Neuronal stem cell (in vitro differentiated cells): ENCODE data around the gene VSTM4.
A peak's percentile ranks its signal among the peaks of the same experiment; 100 is the strongest.

Source experiments
- DNase-seq: peaks from one replicate; pipeline ENCODE4 v3.0.0-alpha.2; 2013; ENCODE audit warnings: low spot score
- H2AFZ ChIP-seq: one replicate; pipeline ENCODE4 v1.6.1; 2013; ENCODE audit warnings: mild to moderate bottlenecking, low read length, inconsistent platforms
- H2AK5ac ChIP-seq: 2 replicates; pipeline ENCODE4 v1.6.1; 2013; ENCODE audit warnings: low read depth, mild to moderate bottlenecking, inconsistent platforms, low read length, moderate library complexity, mixed read lengths
- H2BK120ac ChIP-seq: 2 replicates; pipeline ENCODE4 v1.6.1; 2013; ENCODE audit warnings: low read depth, mild to moderate bottlenecking, inconsistent platforms, low read length, moderate library complexity, mixed read lengths
- H2BK12ac ChIP-seq: one replicate; pipeline ENCODE4 v1.6.1; 2013; ENCODE audit warnings: low read length, inconsistent platforms
- H2BK15ac ChIP-seq: 2 replicates; pipeline ENCODE4 v1.6.1; 2013; ENCODE audit warnings: mild to moderate bottlenecking, low read length, inconsistent platforms, mixed read lengths
- H2BK5ac ChIP-seq: one replicate; pipeline ENCODE4 v1.6.1; 2013; ENCODE audit warnings: inconsistent platforms, mild to moderate bottlenecking, low read length, moderate library complexity
- H3K14ac ChIP-seq: one replicate; pipeline ENCODE4 v1.6.1; 2013; ENCODE audit warnings: low read length, inconsistent platforms
- H3K18ac ChIP-seq: 2 replicates; pipeline ENCODE4 v1.6.1; 2013; ENCODE audit warnings: low read length, inconsistent platforms
- H3K23ac ChIP-seq: 2 replicates; pipeline ENCODE4 v1.6.1; 2013; ENCODE audit warnings: low read depth, mild to moderate bottlenecking, mixed read lengths, low read length, inconsistent platforms; ENCODE audit not compliant: poor library complexity
- H3K27ac ChIP-seq: replicated peaks from 3 replicates; pipeline ENCODE4 v1.5.1; 2013; ENCODE audit warnings: low read length, inconsistent platforms
- H3K27me3 ChIP-seq, 3 experiments: 2 replicates each; pipeline ENCODE4 v1.6.1; 2013; ENCODE audit warnings: low read length in 3 of 3, mild to moderate bottlenecking in 2 of 3, inconsistent platforms in 1 of 3, low read depth in 1 of 3, mixed read lengths in 1 of 3, moderate library complexity in 1 of 3; ENCODE audit not compliant: control insufficient read depth in 3 of 3, insufficient read depth in 3 of 3
- H3K36me3 ChIP-seq, 2 donors: replicated peaks in 1 of 2; 2 replicates each; pipeline ENCODE4 v1.6.1; 2013; ENCODE audit warnings: low read length in 2 of 2; ENCODE audit not compliant: control insufficient read depth in 2 of 2, insufficient read depth in 2 of 2
- H3K4ac ChIP-seq: 2 replicates; pipeline ENCODE4 v1.6.1; 2013; ENCODE audit warnings: inconsistent platforms, mild to moderate bottlenecking, low read length, moderate library complexity
- H3K4me1 ChIP-seq, 2 donors: 1 replicate in 1 of 2; 2 replicates in 1 of 2; pipeline ENCODE4 v1.6.1; 2013; ENCODE audit warnings: low read length in 2 of 2, low read depth in 1 of 2; ENCODE audit not compliant: control insufficient read depth in 2 of 2, insufficient read depth in 1 of 2
- H3K4me2 ChIP-seq: one replicate; pipeline ENCODE4 v1.6.1; 2013; ENCODE audit warnings: mild to moderate bottlenecking, low read length, inconsistent platforms; ENCODE audit not compliant: insufficient read depth, poor library complexity, severe bottlenecking
- H3K4me3 ChIP-seq, 2 donors: 2 replicates each; pipeline ENCODE4 v1.5.1; 2013; ENCODE audit warnings: low read length in 2 of 2, mild to moderate bottlenecking in 2 of 2, inconsistent platforms in 1 of 2, moderate library complexity in 1 of 2
- H3K79me1 ChIP-seq: one replicate; pipeline ENCODE4 v1.6.1; 2013; ENCODE audit warnings: low read depth, mild to moderate bottlenecking, inconsistent platforms, low read length, moderate library complexity
- H3K9ac ChIP-seq: one replicate; pipeline ENCODE4 v1.6.1; 2013; ENCODE audit warnings: mild to moderate bottlenecking, low read depth, low read length, inconsistent platforms; ENCODE audit not compliant: poor library complexity
- H3K9me3 ChIP-seq, 2 donors: replicated peaks in 1 of 2; 2 replicates each; pipeline versions ENCODE3 to v1.6.1; 2013; ENCODE audit warnings: low read length in 2 of 2, mild to moderate bottlenecking in 2 of 2, inconsistent platforms in 1 of 2, low read depth in 1 of 2, mixed read lengths in 1 of 2, moderate library complexity in 1 of 2; ENCODE audit not compliant: control insufficient read depth in 2 of 2, insufficient read depth in 1 of 2
- H4K8ac ChIP-seq: one replicate; pipeline ENCODE4 v1.6.1; 2013; ENCODE audit warnings: low read depth, mild to moderate bottlenecking, inconsistent platforms, low read length, moderate library complexity
- H4K91ac ChIP-seq: one replicate; pipeline ENCODE4 v1.6.1; 2013; ENCODE audit warnings: low read length, low read depth, mild to moderate bottlenecking, inconsistent platforms; ENCODE audit not compliant: poor library complexity
- WGBS, 2 donors: extraction: QIAGEN DNeasy Blood & Tissue Kit; methylation state at CpG; one replicate each; pipeline ENCODE4 v1.1.7; 2013; ENCODE audit warnings: missing lambda C conversion rate in 2 of 2, mixed read lengths in 1 of 2; ENCODE audit not compliant: insufficient read length in 2 of 2, insufficient replicate concordance in 1 of 2; ENCODE audit errors: extremely low coverage in 2 of 2; 5-methylcytosine and 5-hydroxymethylcytosine counted together

VSTM4 gene

GRCh38 chr10:49092477-49092876, 22.8 kb downstream of the VSTM4 start:
- H2BK15ac ChIP-seq, result no peak overlapping the region
- no peak overlapping the region for H3K14ac ChIP-seq
- H2AFZ ChIP-seq, result no peak overlapping the region
- no peaks in the 10 kb centered on the region for H3K27me3 ChIP-seq
- H4K8ac ChIP-seq, result no peak overlapping the region
- no peak overlapping the region for H4K91ac ChIP-seq
- no peak overlapping the region for H2BK12ac ChIP-seq
- H3K4me2 ChIP-seq, result no peak overlapping the region
- H3K18ac ChIP-seq, result no peak overlapping the region
- no peak overlapping the region for H3K23ac ChIP-seq
- H3K79me1 ChIP-seq, result no peaks in the 10 kb centered on the region
- peaks cover 0 to 16% of the 10 kb centered on the region in 2 donors for H3K9me3 ChIP-seq
- H3K4me1 ChIP-seq, result peaks cover 3 to 18% of the 10 kb centered on the region in 2 donors
- no peak for DNase-seq
- H3K9ac ChIP-seq, result no peak overlapping the region
- H3K4ac ChIP-seq, result no peak overlapping the region
- no peak overlapping the region for H2BK120ac ChIP-seq
- no peak overlapping the region for H3K27ac ChIP-seq
- H2BK5ac ChIP-seq, result no peak overlapping the region
- no peak overlapping the region for H3K4me3 ChIP-seq
- H2AK5ac ChIP-seq, result no peak overlapping the region
- no peaks in the 10 kb centered on the region for H3K36me3 ChIP-seq
- WGBS, 2 donors, result no CpG with 5 or more reads among the region's 11 CpGs

DNA sequence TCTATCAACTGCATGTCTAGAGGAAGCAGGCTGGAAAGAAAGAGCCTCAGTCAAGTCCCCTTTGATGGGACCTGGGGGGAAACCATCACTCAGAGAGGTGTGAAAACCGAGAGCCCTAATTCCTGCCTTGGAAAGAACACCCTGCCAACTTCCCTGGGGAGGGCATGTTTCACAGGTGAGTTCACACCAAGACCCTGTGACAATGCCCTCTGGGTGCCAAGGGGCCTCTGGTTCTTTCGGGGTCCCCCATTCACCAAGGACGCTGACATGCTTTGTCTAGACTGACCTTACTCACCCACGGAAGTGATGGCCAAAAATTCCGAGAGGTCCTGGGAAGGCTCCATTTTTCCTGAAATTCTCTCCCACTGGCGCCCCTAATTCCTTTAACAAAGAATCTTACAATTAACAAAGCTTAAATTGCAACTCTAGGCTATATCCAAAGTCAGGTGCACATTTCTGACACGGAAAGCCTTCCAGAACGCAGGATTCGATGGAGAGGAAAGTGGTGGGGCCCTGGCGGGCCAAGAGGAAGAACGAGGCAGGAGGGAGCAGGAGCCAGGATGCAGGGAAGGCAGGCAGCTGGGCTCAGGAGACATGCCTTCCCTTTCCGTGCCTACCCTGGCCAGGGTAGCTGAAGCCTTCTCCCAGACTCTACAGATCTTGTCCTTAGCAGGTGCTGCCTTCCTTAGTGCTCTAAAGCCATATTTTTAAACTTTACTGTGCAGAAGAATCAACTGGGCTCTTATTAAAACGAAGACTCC, 23.7 kb downstream of the VSTM4 start:
- H3K14ac ChIP-seq, result no peak overlapping the region
- H3K9me3 ChIP-seq, result peaks cover 0 to 24% of the 10 kb centered on the region in 2 donors
- H3K23ac ChIP-seq, result no peak overlapping the region
- no peak overlapping the region for H2AFZ ChIP-seq
- no peak overlapping the region for H3K4ac ChIP-seq
- no peak overlapping the region for H3K27ac ChIP-seq
- H3K4me2 ChIP-seq, result no peak overlapping the region
- no peak overlapping the region for H3K18ac ChIP-seq
- DNase-seq, result no peak
- no peak overlapping the region for H2AK5ac ChIP-seq
- no peak overlapping the region for H4K91ac ChIP-seq
- H2BK15ac ChIP-seq, result no peak overlapping the region
- no peak overlapping the region for H2BK12ac ChIP-seq
- H3K4me3 ChIP-seq, result no peak overlapping the region
- no peak overlapping the region for H2BK120ac ChIP-seq
- no peak overlapping the region for H4K8ac ChIP-seq
- no peak overlapping the region for H2BK5ac ChIP-seq
- no peak overlapping the region for H3K9ac ChIP-seq
- H3K79me1 ChIP-seq, result no peaks in the 10 kb centered on the region
- no peaks in the 10 kb centered on the region for H3K36me3 ChIP-seq
- peaks cover 3 to 18% of the 10 kb centered on the region in 2 donors for H3K4me1 ChIP-seq
- H3K27me3 ChIP-seq, result no peaks in the 10 kb centered on the region
- WGBS, 2 donors, result no CpG with 5 or more reads among the region's 13 CpGs

DNA sequence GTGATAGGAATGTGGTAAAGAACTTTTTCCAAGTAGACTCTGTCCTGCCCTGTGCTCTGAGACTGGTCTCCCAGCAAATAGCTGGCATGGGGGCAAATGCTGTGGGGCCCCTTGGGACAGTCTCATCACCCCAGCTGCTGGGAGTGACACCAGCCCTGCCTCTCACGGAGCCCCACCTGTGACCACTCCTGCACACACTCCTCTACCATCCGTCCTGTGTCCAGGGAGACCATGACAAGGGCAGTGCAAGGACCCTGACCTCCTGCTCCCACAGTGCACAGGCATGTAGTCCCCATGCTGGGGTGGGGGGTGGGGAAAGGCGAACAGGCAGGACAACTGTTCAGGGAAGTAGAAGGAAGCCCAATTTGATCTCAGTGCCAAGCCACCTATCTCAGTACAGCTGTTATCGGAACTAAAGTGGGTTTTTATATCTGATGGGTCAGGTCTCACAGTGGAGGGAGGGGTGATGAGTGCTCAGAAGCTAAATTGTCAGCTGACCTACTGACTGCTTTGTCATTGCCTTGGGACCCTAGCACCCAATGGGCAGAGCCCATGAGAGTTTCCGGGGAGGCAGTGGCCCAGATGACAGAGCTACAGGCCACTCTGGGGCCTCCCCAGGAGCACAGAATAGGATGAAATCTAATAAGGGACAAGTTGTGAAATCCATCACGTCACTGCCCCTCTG, 24.5 kb downstream of the VSTM4 start:
- Histone ChIP-seq H3K4me2 (no peak overlapping the region), H3K27ac (no peak overlapping the region), H3K14ac (no peak overlapping the region), H2BK5ac (no peak overlapping the region), H2BK120ac (no peak overlapping the region), H3K9ac (no peak overlapping the region), H3K9me3 (peaks cover 0 to 28% of the 10 kb centered on the region in 2 donors), H2BK15ac (no peak overlapping the region), H3K27me3 (no peaks in the 10 kb centered on the region), H2BK12ac (no peak overlapping the region), H3K4me1 (peaks cover 3 to 16% of the 10 kb centered on the region in 2 donors), H4K8ac (no peak overlapping the region), H3K36me3 (no peaks in the 10 kb centered on the region), H2AFZ (no peak overlapping the region), H3K4me3 (no peak overlapping the region), H3K23ac (no peak overlapping the region), H3K18ac (peak overlapping the region; percentile 77), H3K4ac (no peak overlapping the region), H4K91ac (no peak overlapping the region), H3K79me1 (no peaks in the 10 kb centered on the region), H2AK5ac (no peak overlapping the region)
- DNase-seq, result no peak
- no CpG with 5 or more reads among the region's 6 CpGs for WGBS, 2 donors

GRCh38 chr10:49090189-49090575, 25.1 kb downstream of the VSTM4 start:
- Histone ChIP-seq H3K36me3 (no peaks in the 10 kb centered on the region), H4K91ac (no peak overlapping the region), H3K4me2 (no peak overlapping the region), H2BK12ac (no peak overlapping the region), H3K27ac (no peak overlapping the region), H3K18ac (no peak overlapping the region), H4K8ac (no peak overlapping the region), H3K4me1 (peaks cover 3 to 10% of the 10 kb centered on the region in 2 donors), H2BK5ac (no peak overlapping the region), H2BK15ac (no peak overlapping the region), H2BK120ac (no peak overlapping the region), H3K27me3 (no peaks in the 10 kb centered on the region), H3K4me3 (no peak overlapping the region), H3K14ac (no peak overlapping the region), H3K9me3 (peaks cover 0 to 34% of the 10 kb centered on the region in 2 donors), H3K23ac (no peak overlapping the region), H2AFZ (no peak overlapping the region), H3K4ac (no peak overlapping the region), H2AK5ac (no peak overlapping the region), H3K79me1 (no peaks in the 10 kb centered on the region), H3K9ac (no peak overlapping the region)
- no peak for DNase-seq
- WGBS, 2 donors, result no CpG with 5 or more reads among the region's 1 CpG
